Hematopoietic multipotent progenitor cell treated with erythropoietin and hydrocortisone succinate and interleukin-3 and kit ligand, for 15 days (in vitro differentiated cells): ENCODE measurements around the gene PCBP1.
A peak's percentile ranks its signal among the peaks of the same experiment; 100 is the strongest.
"Not testable (repeated sequence)": the region's sequence is repeated elsewhere in the genome, so short reads cannot be mapped to it uniquely, and the experiment has no call there.

ENCODE experiments used
- DNase-seq: peaks from one replicate; pipeline ENCODE4 v3.0.0-alpha.2; 2015; ENCODE audit warnings: low spot score

Gene PCBP1

DNA sequence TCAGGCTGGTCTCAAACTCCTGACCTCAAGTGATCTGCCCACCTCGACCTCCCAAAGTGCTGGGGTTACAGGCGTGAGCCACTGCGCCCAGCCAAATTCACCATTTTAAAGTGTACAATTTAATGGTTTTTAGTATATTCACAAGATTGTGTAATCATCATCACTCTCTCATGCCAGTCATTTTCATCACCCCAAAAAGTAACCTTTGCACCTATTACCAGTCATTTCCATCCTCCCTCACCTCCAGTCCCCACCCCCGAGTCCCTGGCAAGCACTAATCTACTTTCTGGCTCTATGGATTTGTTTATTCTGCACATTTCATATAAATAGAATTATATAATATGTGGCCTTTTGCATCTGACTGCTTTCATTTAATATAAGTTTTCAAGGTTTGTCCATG is 10.8 kb downstream of the PCBP1 start:
- DNase-seq: no peak

DNA sequence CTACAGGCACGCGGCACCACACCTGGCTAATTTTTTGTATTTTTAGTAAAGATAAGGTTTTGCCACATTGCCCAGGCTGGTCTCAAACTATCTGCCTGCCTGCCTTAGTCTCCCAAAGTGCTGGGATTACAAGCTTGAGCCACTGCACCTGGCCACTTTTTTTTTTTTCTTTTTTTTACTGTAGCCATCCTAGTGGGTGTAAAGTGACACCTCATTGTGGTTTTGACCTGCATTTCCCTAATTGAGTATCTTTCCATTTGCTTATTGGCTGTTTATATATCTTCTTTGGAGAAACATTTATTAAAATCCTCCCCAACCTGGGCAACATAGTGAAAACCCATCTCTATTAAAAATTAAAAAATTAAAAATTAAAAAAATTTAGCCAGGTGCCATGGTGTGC is 12.0 kb downstream of the PCBP1 start:
- DNase-seq: no peak

DNA sequence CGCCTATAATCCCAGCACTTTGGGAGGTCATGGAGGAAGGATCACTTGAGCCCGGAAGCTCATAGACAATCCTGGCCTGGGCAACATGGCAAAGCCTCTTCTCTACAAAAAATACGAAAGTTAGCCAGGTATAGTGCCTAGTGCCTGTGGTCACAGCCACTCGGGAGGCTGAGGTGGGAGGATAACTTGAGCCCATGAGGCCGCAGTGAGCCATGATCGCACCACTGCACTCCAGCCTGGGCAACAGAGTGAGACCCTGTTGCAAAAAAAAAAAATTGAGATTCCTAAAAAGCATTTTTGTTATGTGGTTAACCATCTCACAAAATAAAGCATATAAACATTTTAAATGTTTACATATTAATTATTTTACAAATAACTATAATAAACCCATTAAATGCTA is 13.9 kb downstream of the PCBP1 start:
- no peak for DNase-seq

DNA sequence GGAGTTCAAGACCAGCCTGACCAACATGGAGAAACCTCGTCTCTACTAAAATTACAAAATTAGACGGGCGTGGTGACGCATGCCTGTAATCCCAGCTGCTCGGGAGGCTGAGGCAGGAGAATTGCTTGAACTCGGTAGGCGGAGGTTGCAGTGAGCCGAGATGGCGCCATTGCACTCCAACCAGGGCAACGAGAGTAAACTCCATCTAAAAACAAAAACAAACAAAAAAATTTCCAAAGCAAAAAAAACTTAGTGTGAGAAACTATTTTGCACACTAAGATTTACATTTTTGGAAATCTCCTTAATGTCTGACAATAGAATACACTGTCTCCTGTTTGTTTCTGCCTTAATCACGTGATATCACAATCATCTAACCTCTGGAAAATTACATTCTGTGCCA is 14.4 kb downstream of the PCBP1 start:
- DNase-seq: not testable (repeated sequence)

DNA sequence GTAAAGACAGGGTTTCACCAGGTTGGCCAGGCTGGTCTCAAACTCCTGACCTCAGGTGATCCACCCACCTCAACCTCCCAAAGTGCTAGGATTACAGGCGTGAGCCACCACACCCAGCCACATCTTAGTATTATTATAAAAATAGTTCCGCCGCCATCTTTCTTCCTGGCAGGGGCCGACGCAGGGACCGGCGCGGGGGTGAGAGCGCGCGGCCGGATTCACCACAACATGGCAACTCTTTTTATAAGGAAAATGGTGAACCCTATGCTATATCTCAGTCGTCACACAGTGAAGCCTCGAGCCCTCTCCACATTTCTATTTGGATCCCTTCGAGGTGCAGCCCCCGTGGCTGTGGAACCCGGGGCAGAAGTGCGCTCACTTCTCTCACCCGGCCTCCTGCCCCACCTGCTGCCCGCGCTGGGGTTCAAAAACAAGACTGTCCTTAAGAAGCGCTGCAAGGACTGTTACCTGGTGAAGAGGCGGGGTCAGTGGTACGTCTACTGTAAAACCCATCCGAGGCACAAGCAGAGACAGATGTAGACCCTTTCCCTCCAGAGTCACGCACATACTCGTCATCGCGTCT is 15.1 kb downstream of the PCBP1 start:
- DNase-seq: not testable (repeated sequence)

DNA sequence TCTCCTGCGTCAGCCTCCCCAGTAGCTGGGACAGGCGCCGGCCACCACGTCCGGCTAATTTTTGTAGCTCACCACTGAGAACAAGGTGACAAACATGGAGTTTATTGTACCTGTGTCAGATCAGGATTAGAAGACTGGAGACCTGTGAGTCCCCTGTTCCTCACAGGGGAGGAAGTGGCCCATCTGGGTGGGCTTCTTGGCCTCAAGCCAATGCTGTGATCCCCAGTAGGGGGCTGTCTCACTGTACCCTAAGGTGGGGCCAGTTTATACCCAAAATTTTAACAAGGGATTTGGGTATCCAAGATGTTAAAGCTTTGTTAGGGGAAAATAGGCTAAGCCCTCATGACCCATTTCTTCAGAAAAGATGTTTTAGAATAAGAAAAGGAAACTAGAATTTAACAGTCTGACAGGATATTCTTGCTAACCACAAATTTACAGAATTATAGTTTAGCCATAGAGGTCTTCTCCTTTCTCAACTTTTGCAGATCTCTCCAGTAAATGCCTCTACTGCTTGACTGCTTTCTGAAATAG is 16.3 kb downstream of the PCBP1 start:
- no peak for DNase-seq

DNA sequence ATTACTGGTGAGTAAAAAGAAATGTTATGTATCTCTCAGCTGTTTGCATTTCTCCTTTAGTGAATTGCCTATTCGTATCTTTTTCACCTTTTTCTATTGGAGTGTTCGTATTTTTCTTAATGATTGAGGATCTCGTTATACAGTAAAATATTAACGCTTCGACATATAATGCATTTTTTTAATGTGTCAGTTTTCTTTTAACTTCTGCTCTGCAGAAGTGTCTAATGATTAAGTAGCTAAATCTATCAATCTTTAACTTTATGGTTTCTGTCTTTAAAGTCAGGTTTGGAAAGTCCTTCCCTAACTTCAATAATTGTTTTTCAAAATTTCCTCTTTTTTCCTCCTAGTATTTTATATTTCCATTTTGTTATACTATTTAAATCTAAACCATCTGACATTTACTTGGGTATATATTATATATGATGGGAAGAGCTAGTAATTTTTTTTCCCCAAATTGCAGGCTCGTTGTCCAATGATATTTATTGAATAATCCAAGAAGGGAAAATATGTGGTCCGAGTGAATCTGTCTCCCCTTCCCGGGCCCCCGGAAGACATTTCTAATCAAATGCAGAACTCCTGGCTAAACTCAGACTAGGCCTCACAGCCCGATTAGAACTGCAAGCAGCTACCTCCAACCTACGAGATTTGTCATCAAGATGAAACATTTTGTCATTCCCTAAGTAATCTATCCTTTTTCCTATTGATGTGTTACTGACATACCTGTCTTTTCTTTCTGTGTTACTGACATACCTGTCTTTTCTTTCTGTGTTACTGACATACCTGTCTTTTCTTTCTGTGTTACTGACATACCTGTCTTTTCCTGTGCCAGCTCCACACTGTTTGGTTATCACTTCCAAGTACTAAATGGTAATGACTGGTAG is 17.2 kb downstream of the PCBP1 start:
- DNase-seq: no peak

DNA sequence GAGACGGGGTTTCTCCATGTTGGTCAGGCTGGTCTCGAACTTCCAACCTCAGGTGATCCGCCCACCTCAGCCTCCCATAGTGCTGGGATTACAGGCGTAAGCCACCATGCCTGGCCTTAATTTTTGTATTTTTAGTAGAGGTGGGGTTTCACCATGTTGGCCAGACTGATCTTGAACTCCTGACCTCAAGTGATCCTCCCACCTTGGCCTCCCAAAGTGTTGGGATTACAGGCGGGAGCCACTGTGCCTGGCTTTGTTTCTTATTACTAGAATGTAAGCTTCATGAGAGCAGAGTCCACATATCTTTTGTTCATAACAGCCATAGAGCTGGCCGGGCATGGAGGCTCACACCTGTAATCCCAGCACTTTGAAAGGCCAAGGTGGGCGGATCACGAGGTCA is 18.9 kb downstream of the PCBP1 start:
- DNase-seq: not testable (repeated sequence)

DNA sequence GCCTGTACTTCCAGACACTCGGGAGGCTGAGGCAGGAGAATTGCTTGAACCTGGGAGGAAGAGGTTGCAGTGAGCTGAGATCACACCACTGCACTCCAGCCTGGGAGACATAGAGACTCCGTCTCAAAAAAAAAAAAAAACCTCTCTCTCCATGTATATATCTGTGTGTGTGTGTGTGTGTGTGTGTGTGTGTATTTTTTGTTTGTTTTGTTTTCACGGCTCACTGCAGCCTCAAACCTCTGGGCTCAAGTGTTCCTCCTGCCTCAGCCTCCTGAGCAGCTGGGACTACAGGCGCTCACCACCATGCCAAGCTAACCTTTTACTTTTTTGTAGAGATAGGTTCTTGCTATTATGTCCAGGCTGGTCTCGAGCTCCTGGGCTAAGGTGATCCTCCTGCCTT is 23.1 kb downstream of the PCBP1 start:
- not testable (repeated sequence) for DNase-seq

DNA sequence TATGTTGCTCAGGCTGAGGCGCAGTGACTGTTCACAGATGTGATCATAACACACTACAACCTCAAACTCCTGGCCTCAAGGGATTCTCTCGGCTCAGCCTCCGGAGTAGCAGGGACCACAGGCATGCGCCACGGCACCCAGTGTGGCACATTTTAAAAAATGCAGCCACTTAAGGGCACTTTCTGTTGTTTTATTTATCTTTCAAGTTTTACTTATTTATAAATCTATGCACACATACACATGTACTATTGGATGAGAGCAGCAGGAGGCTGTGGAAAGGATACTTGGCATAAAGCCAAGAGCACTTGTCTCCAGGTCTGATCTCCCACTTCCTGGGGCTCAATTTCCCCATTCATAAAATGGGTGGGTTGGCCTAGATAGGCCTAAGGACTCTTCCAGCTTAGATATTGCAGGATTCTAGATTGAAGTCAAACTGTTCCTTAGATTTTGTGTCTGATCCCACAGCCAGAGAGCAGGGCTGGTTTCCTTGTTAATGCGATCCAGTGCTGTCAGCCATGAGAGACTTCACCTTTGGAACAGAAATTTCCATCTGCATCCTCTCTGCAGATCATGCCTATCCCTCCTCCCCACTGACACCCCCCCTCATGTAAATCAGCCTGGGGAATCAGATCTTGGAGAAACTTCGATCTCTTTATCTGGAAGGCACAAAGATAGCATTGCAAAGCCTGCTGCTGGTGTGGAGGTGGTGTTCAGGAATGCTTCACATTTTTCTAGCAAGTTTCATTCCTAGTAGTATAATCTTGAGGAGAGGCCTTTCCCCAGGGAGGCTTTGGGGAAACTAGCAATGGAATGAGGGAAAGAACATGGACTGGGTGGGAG is 24.7 kb downstream of the PCBP1 start:
- no peak for DNase-seq

DNA sequence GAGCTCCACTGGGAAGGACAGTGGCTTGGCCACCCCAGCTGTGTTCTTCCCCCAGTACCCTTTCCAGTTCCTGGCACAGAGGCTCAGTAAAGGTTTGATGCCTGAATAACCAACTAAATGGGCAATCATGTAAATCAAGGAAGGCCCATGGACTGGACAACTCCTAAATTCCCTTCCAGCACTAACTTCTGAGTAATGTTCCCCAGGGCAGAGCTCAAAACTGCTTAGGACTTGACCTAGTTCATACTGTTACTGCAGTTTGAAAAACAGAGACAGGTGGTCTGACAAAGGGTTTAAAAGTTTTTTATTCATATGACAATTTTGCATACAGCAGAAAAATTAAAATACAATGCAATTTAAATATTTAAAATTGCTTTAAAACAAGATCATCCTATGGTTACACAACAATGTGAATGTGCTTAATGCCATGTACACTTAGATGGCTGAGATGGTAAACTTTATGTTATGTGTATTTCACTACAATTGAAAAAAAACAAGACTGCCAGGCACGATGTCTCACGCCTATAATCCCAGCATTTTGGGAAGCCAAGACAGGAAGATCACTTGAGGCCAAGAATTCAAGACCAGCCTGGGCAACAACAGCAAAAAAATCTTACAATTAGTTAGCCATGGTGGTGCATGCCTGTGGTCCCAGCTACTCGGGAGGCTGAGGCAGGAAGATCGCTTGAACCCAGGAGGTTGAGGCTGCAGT is 26.2 kb downstream of the PCBP1 start:
- DNase-seq: no peak

DNA sequence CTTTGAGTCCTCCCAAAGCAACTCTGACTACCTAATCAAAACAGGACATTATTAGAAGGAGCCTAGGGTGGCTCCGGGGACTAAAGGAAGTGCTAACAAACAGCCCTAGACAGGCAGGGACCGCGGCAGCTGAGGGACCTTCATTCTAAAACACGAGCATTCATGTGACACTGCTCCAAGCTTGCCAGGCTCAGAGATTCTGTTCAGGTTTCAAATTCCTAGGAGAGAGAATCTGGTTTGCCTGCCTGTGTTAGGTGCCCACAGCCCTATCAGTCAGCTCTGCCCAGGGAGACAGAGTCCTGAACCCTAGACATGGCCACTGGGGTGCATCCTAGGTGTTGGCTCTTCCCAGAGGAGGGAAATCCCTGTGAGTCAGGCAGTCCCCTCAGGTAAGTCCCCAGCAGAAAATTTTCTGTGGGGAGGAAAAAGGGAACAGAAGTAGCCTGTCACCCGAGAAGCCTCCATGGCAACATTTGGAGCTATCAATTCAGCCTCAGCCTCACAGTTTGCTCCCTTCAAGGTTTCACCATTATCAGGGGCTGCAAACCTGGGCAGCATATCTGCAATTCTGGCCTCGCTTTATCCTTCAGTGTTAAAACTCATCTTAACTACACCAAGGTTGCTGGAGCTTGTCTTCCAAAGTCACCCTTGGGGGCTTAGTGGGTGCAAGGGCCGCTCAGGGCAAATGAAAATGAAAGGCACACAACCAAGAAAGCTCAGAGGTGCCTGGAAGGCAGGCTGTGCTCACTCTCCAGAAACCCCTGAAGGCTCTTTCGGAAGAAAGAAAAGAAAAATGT is 28.6 kb downstream of the PCBP1 start:
- no peak for DNase-seq

DNA sequence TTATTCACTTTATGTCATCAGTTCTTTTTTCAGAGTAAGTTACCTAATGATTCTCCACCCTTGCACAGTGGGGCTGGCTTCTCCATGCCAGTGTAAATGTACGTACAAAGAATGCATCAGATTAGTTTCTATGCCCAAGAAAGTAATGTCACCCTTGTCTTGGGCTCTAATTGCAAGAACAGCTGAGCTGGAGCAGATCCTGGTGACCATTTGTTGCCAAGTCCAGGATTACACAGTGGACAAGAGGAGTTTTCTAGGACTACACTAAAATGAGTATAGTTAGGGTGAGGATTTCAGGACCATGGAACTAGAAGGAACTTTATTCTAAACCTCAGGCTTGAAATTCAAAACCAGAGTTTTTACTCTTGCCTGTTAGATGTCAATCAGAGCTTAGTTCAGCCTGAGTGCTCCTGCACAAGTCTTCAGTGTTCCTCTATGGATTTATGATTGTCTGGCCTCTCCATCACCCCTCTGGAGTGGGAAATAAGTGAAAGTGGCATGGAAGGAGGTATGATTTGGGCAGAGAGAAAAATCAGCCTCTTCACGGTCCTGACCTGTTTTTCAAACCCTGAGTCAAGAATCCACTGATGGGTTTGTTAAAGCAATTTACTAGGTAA is 29.8 kb downstream of the PCBP1 start:
- no peak for DNase-seq

DNA sequence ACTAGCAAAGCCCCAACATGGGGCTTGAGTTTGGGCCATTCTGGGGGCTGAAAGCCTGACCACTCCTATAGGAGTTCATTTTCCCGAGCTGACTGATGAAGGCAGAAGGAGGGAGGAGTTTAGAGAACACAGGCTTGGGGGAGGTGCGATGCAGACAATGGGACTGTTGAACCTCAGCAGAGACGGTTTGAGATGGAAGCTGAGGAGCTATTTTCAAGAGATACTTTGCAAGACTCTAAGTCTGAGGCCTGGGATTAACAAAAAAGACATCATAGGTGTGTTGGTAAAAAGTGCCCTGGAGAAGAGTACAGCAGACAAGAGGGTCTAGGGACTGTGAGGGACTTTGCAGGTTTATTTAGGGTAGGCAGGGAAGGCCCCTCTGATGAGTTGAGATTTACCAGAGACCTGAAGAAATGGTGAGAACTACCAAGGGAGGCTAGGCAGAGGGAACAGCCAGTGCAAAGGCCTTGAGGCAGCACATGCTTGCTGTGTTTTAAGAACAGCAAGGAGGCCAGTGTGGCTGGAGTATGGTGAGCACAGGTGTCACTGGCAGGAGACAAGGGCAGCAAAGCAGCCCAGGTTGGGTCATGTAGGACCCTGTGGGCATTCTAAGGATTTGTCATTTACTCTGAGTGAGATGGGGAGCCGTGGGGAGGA is 31.6 kb downstream of the PCBP1 start:
- DNase-seq: no peak

DNA sequence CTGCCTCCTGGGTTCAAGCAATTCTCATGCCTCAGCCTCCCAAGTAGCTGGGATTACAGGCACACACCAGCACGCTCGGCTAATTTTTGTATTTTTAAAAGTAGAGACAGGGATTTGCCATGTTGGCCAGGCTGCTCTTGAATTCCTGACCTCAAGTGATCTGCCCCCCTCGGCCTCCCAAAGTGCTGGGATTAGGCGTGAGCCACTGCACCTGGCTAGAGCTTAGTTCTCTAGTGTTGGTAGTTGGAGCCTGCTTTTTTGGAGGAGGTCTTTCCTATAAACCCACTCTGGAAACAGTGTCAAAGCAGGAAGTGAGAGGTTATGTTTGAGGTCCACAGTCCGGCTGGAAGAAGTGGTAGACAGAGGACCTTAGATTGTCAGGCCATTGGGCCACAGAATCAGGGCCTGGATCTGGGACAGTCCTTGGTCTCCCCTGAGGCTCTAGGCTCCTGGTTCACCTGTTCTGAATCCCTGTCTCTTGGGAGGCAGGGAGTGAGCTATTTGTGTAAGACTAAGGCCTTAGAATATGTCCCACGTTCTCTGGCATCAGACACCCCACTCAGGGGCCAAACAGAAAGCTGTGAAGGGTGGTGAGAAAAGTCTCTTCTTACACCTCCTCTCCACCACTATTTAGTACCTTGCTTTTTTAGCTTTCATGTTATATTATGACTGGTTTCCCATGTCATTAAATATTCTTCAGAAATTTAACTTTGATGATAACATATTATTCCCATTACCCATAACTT is 34.5 kb downstream of the PCBP1 start:
- DNase-seq: no peak

DNA sequence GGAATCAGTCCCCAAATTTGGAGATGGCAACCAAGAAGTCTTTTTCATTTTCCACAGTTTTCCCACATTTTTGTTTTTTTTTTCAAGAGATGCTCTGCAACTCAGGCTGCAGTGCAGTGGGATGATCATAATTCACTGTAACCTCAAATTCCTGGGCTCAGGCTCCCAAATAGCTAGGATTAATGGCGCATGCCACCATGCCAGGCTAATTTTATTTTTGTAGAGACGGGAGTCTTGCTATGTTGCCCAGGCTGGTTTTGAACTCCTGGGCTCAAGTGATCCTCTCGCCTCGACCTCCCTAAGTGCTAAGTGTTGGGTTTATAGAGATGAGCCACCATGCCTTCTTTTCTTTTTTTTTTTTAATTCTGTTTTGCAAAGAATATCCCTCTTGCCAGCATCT is 35.2 kb downstream of the PCBP1 start:
- DNase-seq: no peak

DNA sequence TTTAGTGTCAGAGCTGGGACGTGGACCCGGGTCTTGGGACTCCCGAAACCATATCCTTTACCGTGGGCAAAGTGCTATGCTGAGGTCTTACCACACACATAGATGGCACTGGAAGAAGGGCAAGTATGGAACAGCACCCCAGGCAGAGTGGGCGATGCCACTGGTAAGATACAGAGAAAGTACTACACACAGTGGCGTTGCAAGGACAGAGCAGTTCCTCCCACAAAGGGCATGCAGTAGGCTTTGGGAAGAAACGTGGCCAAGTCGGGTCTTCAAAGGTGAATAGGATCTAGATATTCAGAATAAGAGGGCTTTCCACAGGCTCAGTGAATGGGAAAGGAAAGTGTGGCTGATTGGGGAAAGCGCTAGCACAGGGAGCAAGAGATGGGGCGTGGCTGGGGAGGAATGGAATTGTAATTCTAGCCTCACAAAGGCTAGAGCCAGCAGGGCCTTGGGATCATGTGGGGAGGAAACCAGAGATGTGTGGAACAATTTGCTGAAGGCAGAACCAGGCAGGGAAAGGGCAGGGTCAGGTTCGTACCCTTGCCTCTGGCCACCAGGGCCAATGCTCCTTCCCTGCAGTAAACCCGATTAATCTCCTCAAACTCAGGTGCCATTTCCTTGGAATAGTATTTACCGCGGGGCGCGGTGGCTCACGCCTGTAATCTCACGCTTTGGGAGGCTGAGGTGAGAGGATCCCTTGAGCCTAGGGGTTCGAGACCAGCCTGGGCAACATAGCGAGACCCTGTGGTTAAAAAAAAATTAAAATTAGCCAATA is 36.0 kb downstream of the PCBP1 start:
- DNase-seq: no peak

DNA sequence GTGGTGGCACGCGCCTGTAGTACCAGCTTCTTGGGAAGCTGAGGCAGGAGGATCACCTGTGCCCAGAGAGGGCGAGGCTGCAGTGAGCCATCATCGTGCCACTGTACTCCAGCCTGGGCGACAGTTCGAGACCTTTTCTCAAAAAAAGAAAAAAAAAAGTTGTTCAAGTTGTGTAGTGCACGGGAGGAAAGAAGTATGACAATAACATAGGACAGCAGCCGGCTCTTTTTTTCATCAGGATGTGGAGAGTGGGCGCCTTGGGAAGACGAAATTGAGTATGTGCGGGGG is 36.5 kb downstream of the PCBP1 start:
- DNase-seq: no peak

DNA sequence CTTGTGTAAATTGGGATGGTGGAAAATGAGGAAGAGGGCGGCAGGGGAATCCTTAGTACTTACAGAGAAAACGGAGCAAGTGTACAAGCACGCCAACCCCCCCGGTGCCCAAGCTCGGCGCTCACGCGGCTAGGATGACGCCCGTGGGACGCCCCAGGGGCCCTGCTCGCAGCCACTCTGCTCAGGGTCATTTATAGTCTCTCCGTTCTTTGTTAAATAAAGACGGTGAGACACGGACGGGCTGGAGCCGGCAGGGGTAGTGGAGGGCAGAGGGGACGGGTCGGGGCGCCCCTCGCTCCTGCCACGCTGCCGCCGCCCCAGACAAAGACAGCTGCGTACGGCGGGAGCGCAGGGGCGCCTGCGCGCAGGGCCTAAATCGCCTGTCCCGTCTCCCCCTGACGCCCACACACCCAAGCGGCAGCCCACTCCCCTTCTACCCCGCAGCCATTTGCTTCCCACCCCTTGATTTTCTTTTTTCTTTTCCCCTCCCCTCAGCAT is 37.8 kb downstream of the PCBP1 start:
- peak; percentile 56 for DNase-seq
